ENCODE results near the gene CELSR2. TPM values are rescaled to one million over a fixed set of nuclear protein-coding genes. Genes with fewer than 3 reads are reported as not detected.
"Not testable (repeated sequence)": the region's sequence is repeated elsewhere in the genome, so short reads cannot be mapped to it uniquely, and the experiment has no call there.

CELSR2 gene
- total RNA-seq, 1 experiment from 2014 or later = 30.2 TPM

- peaks cover 18% of the 10 kb centered on the region for H3K4me1 ChIP-seq (ENCODE audit: insufficient read depth, low read length, poor library complexity, severe bottlenecking)
- no peaks in the 10 kb centered on the region for H3K9me3 ChIP-seq (ENCODE audit: low read depth, low read length, poor library complexity, severe bottlenecking)
- POLR2A ChIA-PET (ENCODE audit: low non-redundant PET) = interaction anchor here (0.5 to 1.0 kb wide), 3 partner anchors 21 to 257 kb away, joined by 3 to 5 read pairs (median 3); no protein-coding TSS in a partner anchor
- peaks cover 31% of the 10 kb centered on the region for H3K36me3 ChIP-seq (ENCODE audit: insufficient read depth, low read length, poor library complexity, severe bottlenecking)
- intact Hi-C loops (cut with micrococcal nuclease; ENCODE audit: unreplicated experiment) = no loop called here
- peak; percentile 87 for DNase-seq (ENCODE audit: low spot score)
- H3K4me3 ChIP-seq (ENCODE audit: low read depth, low read length, poor library complexity, severe bottlenecking) = peak overlapping the region; percentile 62
- H3K27ac ChIP-seq (ENCODE audit: low read depth, low read length, poor library complexity, severe bottlenecking) = peak overlapping the region; percentile 91
- no peak for TF ChIP-seq EZH2 (IDR thresholded peaks at IDR 0.05; ENCODE audit: borderline replicate concordance, low read depth, low read length, poor library complexity, severe bottlenecking)
- no peak for TF ChIP-seq CTCF (conservative IDR thresholded peaks at IDR 0.05; ENCODE audit: low read depth, low read length)
- no peaks in the 10 kb centered on the region for H3K27me3 ChIP-seq (replicated peaks; ENCODE audit: insufficient read depth, low read depth, low read length, poor library complexity)
- BruUV-seq (replicated peaks) = TSS peak; percentile 62
- CTCF ChIA-PET = interaction anchor here (0.8 to 1.9 kb wide), 2 partner anchors 14 to 22 kb away, joined by 3 to 11 read pairs; no protein-coding TSS in a partner anchor
Observed at GRCh38 chr1:109214695-109215623, 34.4 kb upstream of the CELSR2 start.

- Histone ChIP-seq H3K4me3 (ENCODE audit: low read depth, low read length, poor library complexity, severe bottlenecking) (no peak overlapping the region), H3K9me3 (ENCODE audit: low read depth, low read length, poor library complexity, severe bottlenecking) (no peaks in the 10 kb centered on the region), H3K36me3 (ENCODE audit: insufficient read depth, low read length, poor library complexity, severe bottlenecking) (peaks cover 38% of the 10 kb centered on the region), H3K27ac (ENCODE audit: low read depth, low read length, poor library complexity, severe bottlenecking) (peak overlapping the region; percentile 91), H3K27me3 (replicated peaks; ENCODE audit: insufficient read depth, low read depth, low read length, poor library complexity) (no peaks in the 10 kb centered on the region), H3K4me1 (ENCODE audit: insufficient read depth, low read length, poor library complexity, severe bottlenecking) (peaks cover 18% of the 10 kb centered on the region)
- ChIA-PET CTCF (no interaction called here), POLR2A (ENCODE audit: low non-redundant PET) (interaction anchor here (0.6 kb wide), 1 partner anchor 182 kb away, joined by 17 read pairs; no protein-coding TSS in a partner anchor)
- DNase-seq (ENCODE audit: low spot score) = no peak
- no peak for TF ChIP-seq EZH2 (IDR thresholded peaks at IDR 0.05; ENCODE audit: borderline replicate concordance, low read depth, low read length, poor library complexity, severe bottlenecking)
- no peak for TF ChIP-seq CTCF (conservative IDR thresholded peaks at IDR 0.05; ENCODE audit: low read depth, low read length)
- intact Hi-C loops (cut with micrococcal nuclease; ENCODE audit: unreplicated experiment) = no loop called here
- no TSS peak for BruUV-seq (replicated peaks)
Observed at GRCh38 chr1:109216662-109217061, 32.7 kb upstream of the CELSR2 start.

GRCh38 chr1:109218516-109218915 is 30.8 kb upstream of the CELSR2 start:
- Histone ChIP-seq H3K9me3 (ENCODE audit: low read depth, low read length, poor library complexity, severe bottlenecking) (no peaks in the 10 kb centered on the region), H3K4me3 (ENCODE audit: low read depth, low read length, poor library complexity, severe bottlenecking) (no peak overlapping the region), H3K36me3 (ENCODE audit: insufficient read depth, low read length, poor library complexity, severe bottlenecking) (peaks cover 38% of the 10 kb centered on the region), H3K27me3 (replicated peaks; ENCODE audit: insufficient read depth, low read depth, low read length, poor library complexity) (no peaks in the 10 kb centered on the region), H3K27ac (ENCODE audit: low read depth, low read length, poor library complexity, severe bottlenecking) (no peak overlapping the region), H3K4me1 (ENCODE audit: insufficient read depth, low read length, poor library complexity, severe bottlenecking) (peaks cover 12% of the 10 kb centered on the region)
- no TSS peak for BruUV-seq (replicated peaks)
- intact Hi-C loops (cut with micrococcal nuclease; ENCODE audit: unreplicated experiment) = no loop called here
- POLR2A ChIA-PET (ENCODE audit: low non-redundant PET) = interaction anchor here (0.6 kb wide), 1 partner anchor 179 kb away, joined by 7 read pairs; no protein-coding TSS in a partner anchor
- DNase-seq (ENCODE audit: low spot score) = no peak
- CTCF ChIA-PET = interaction anchor here (0.7 kb wide), 2 partner anchors 180 to 394 kb away, joined by 4 to 6 read pairs; no protein-coding TSS in a partner anchor
- TF ChIP-seq CTCF (conservative IDR thresholded peaks at IDR 0.05; ENCODE audit: low read depth, low read length) = no peak
- no peak for TF ChIP-seq EZH2 (IDR thresholded peaks at IDR 0.05; ENCODE audit: borderline replicate concordance, low read depth, low read length, poor library complexity, severe bottlenecking)

- BruUV-seq (replicated peaks); H3K27me3 ChIP-seq (replicated peaks; ENCODE audit: insufficient read depth, low read depth, low read length, poor library complexity); intact Hi-C loops (cut with micrococcal nuclease; ENCODE audit: unreplicated experiment); H3K27ac ChIP-seq (ENCODE audit: low read depth, low read length, poor library complexity, severe bottlenecking); CTCF ChIA-PET; DNase-seq (ENCODE audit: low spot score); H3K9me3 ChIP-seq (ENCODE audit: low read depth, low read length, poor library complexity, severe bottlenecking); H3K4me3 ChIP-seq (ENCODE audit: low read depth, low read length, poor library complexity, severe bottlenecking): not testable (repeated sequence)
- Histone ChIP-seq H3K4me1 (ENCODE audit: insufficient read depth, low read length, poor library complexity, severe bottlenecking) (peaks cover 20% of the 10 kb centered on the region), H3K36me3 (ENCODE audit: insufficient read depth, low read length, poor library complexity, severe bottlenecking) (peaks cover 32% of the 10 kb centered on the region)
- POLR2A ChIA-PET (ENCODE audit: low non-redundant PET) = interaction anchor here (0.7 kb wide), 1 partner anchor 8 kb away, joined by 4 read pairs; no protein-coding TSS in a partner anchor
Observed at GRCh38 chr1:109221201-109221600, 28.1 kb upstream of the CELSR2 start.
